NT2/D1 (cell line): ENCODE data around the gene DDB1.

Experiments
- SUZ12 ChIP-seq: IDR thresholded peaks from 2 replicates; pipeline ENCODE4 v1.6.1; 2011; ENCODE audit not compliant: insufficient read length, insufficient read depth; ENCODE audit errors: extremely low read depth
- YY1 ChIP-seq: IDR thresholded peaks from 2 replicates; pipeline ENCODE4 v1.6.1; 2011; ENCODE audit not compliant: insufficient read length, insufficient read depth
- ZNF274 ChIP-seq: IDR thresholded peaks from 2 replicates; pipeline ENCODE4 v1.6.1; 2011; ENCODE audit warnings: mild to moderate bottlenecking, low read depth, low read length

DNA sequence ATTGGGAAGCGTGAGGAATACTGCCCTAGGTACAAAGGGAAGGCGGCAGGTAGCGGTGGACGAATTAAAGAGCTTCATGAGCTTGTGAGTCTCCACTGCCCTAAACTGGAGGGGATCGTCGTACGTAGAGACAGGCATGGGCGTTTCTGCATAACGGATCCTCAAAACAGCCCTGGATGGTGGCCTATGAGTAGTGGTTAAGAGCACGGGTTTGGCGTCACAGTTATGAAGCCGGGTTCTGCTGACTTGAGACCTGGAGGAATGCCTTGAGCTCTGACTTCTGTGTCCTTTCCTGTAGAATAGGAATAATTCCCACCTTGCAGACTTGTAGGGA lies 29.6 kb upstream of the DDB1 start:
- TF ChIP-seq YY1 (no peak), ZNF274 (no peak), SUZ12 (no peak)
